ENCODE results near the gene FGFR3. TPM values are rescaled to one million over a fixed set of nuclear protein-coding genes. Genes with fewer than 3 reads are reported as not detected.

The FGFR3 gene
- polyA plus RNA-seq, 1 of the 3 experiments (the other 2 are of a cell fraction), result 1.1 TPM

DNA sequence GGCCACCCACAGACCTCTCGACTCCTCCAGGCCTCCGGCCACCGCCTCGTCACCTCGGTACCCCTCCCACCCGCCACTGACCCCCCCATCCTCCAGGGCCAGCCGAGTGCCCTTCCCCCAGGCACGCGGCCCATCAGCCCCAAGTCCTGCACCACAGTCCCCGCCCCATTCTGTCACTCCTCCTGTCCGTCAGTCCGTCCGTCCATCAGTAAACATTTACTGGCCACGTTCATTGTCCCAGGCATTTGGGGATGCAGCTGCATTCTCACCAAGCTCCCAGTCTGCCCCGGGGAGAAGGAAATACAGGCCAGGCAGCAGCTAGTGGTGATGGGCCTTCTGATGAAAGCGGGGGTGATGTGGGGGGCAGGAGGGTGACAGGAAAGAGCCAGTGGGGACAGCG is 35.3 kb upstream of the FGFR3 start:
- no peak overlapping the region for H2AFZ ChIP-seq (ENCODE audit: low read depth)
- H3K27me3 ChIP-seq (ENCODE audit: insufficient read depth), result no peaks in the 10 kb centered on the region
- no peak for TF ChIP-seq FOSL2 (IDR thresholded peaks at IDR 0.05; ENCODE audit: borderline replicate concordance, low read depth)
- no peak for TF ChIP-seq SIN3A (IDR thresholded peaks at IDR 0.05; ENCODE audit: borderline replicate concordance, low read depth, low read length)
- no peak for TF ChIP-seq NRF1 (IDR thresholded peaks at IDR 0.05; ENCODE audit: low read depth, low read length)
- TF ChIP-seq, protein P1, sequence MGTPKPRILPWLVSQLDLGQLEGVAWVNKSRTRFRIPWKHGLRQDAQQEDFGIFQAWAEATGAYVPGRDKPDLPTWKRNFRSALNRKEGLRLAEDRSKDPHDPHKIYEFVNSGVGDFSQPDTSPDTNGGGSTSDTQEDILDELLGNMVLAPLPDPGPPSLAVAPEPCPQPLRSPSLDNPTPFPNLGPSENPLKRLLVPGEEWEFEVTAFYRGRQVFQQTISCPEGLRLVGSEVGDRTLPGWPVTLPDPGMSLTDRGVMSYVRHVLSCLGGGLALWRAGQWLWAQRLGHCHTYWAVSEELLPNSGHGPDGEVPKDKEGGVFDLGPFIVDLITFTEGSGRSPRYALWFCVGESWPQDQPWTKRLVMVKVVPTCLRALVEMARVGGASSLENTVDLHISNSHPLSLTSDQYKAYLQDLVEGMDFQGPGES (IDR thresholded peaks at IDR 0.05; ENCODE audit: low read depth, low read length), result no peak
- CTCF ChIA-PET, result interaction anchor here (0.8 to 12.0 kb wide), 5 partner anchors 10 to 141 kb away, joined by 3 to 88 read pairs (median 4); no protein-coding TSS in a partner anchor
- H3K4me3 ChIP-seq (ENCODE audit: low read depth in 2 of 2, low read length in 1 of 2), result no peak overlapping the region
- H4K20me1 ChIP-seq (ENCODE audit: insufficient read depth), result no peaks in the 10 kb centered on the region
- H3K4me2 ChIP-seq, result no peak overlapping the region
- H3K9me2 ChIP-seq, result no peaks in the 10 kb centered on the region
- POLR2A ChIA-PET, result no interaction called here
- H3K4me1 ChIP-seq (ENCODE audit: control insufficient read depth in 1 of 2, insufficient read depth in 2 of 2, low read depth in 1 of 2, low read length in 1 of 2), result peaks cover 0 to 30% of the 10 kb centered on the region in 2 experiments; a peak in 1 of 4 replicates
- WGBS (ENCODE audit: low lambda C conversion rate), result 73% methylated on average over 17 of the region's 17 CpGs
- H3F3A ChIP-seq (replicated peaks; ENCODE audit: insufficient read depth), result no peaks in the 10 kb centered on the region
- no peak overlapping the region for H3K9ac ChIP-seq
- H3K27ac ChIP-seq (ENCODE audit: low read depth in 2 of 2, low read length in 1 of 2), result no peak overlapping the region
- H3K36me3 ChIP-seq (replicated peaks in 1 of 2; ENCODE audit: control insufficient read depth in 1 of 2, insufficient read depth in 2 of 2, low read length in 1 of 2), result no peaks in the 10 kb centered on the region
- DNase-seq, result no peak
- no peaks in the 10 kb centered on the region for H3K9me3 ChIP-seq
- H3K79me2 ChIP-seq (ENCODE audit: insufficient read depth), result no peaks in the 10 kb centered on the region

DNA sequence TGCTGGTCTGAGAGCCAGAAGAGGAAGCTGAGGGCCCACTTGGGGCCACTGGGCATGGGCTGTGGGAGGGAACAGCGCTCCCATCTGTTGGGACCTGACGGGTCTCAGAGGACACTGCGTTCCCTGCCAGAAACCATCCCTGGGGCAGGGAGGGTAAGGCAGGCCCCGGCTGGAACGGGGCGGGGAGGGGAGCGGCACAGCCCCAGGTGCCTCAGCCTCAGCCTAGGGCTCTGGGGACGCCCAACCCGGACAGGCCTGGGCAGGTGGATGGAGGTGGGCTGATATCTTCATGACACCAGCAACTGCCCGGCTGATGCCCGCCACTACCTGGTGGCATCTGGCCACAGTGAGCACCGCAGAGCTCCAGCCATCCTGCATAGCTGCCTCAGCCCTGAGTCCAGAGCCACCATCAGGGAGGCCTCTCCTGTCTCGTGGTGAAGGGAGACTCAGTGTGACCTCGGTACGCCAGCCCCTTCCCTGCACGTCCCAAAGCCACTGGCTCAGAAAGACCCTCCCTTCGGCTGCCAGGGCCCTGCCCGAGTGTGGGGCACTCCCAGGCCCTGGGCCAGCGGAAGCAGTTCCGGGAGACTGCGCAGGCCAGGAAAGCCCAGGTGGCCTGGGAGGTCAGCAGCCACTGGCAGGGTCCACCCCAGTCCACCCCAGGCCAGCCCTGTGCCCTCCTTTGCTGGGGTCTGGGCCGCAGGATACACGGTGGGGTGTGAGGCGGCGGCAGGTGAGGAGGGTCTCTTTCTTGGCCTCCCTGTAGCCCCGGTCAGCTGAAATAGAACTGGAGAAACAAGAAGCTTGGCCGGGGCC is 34.6 kb upstream of the FGFR3 start:
- Histone ChIP-seq H3K27me3 (ENCODE audit: insufficient read depth) (no peaks in the 10 kb centered on the region), H3K9ac (no peak overlapping the region), H3K4me2 (no peak overlapping the region), H3K4me1 (ENCODE audit: control insufficient read depth in 1 of 2, insufficient read depth in 2 of 2, low read depth in 1 of 2, low read length in 1 of 2) (peaks cover 0 to 29% of the 10 kb centered on the region in 2 experiments; a peak in 1 of 4 replicates), H3F3A (replicated peaks; ENCODE audit: insufficient read depth) (no peaks in the 10 kb centered on the region), H3K36me3 (replicated peaks in 1 of 2; ENCODE audit: control insufficient read depth in 1 of 2, insufficient read depth in 2 of 2, low read length in 1 of 2) (no peaks in the 10 kb centered on the region), H2AFZ (ENCODE audit: low read depth) (no peak overlapping the region), H3K9me2 (no peaks in the 10 kb centered on the region), H3K9me3 (no peaks in the 10 kb centered on the region), H3K27ac (ENCODE audit: low read depth in 2 of 2, low read length in 1 of 2) (no peak overlapping the region), H4K20me1 (ENCODE audit: insufficient read depth) (no peaks in the 10 kb centered on the region), H3K4me3 (ENCODE audit: low read depth in 2 of 2, low read length in 1 of 2) (no peak overlapping the region), H3K79me2 (ENCODE audit: insufficient read depth) (no peaks in the 10 kb centered on the region)
- DNase-seq, result no peak
- WGBS (ENCODE audit: low lambda C conversion rate), result 74% methylated on average over 3 of the region's 27 CpGs
- CTCF ChIA-PET, result interaction anchor here (1.0 to 12.0 kb wide), 4 partner anchors 11 to 140 kb away, joined by 3 to 88 read pairs (median 8); no protein-coding TSS in a partner anchor
- POLR2A ChIA-PET, result interaction anchor here (0.6 kb wide), 1 partner anchor 16 kb away, joined by 5 read pairs; no protein-coding TSS in a partner anchor
- TF ChIP-seq RXRA (IDR thresholded peaks at IDR 0.05; ENCODE audit: borderline replicate concordance, low read depth) (no peak), YY1 (IDR thresholded peaks at IDR 0.05; ENCODE audit: low read depth) (no peak), NRF1 (IDR thresholded peaks at IDR 0.05; ENCODE audit: low read depth, low read length) (no peak), JUND (IDR thresholded peaks at IDR 0.05) (no peak), TEAD4 (IDR thresholded peaks at IDR 0.05; ENCODE audit: borderline replicate concordance, insufficient read depth) (no peak), SMC3 (IDR thresholded peaks at IDR 0.05; ENCODE audit: low read depth, low read length) (no peak), GATA2 (CRISPR knock-in tag; IDR thresholded peaks at IDR 0.05) (no peak), TAF1 (IDR thresholded peaks at IDR 0.05; ENCODE audit: borderline replicate concordance, low read depth, low read length) (no peak), GABPA (IDR thresholded peaks at IDR 0.05; ENCODE audit: low read depth) (no peak), EZH2phosphoT487 (IDR thresholded peaks at IDR 0.05; ENCODE audit: borderline replicate concordance, low read depth) (no peak), CHD2 (IDR thresholded peaks at IDR 0.05; ENCODE audit: low read length, partially characterized antibody) (no peak), RAD21 (IDR thresholded peaks at IDR 0.05; ENCODE audit: low read length) (no peak)
- TF ChIP-seq, protein P2, sequence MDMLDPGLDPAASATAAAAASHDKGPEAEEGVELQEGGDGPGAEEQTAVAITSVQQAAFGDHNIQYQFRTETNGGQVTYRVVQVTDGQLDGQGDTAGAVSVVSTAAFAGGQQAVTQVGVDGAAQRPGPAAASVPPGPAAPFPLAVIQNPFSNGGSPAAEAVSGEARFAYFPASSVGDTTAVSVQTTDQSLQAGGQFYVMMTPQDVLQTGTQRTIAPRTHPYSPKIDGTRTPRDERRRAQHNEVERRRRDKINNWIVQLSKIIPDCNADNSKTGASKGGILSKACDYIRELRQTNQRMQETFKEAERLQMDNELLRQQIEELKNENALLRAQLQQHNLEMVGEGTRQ (IDR thresholded peaks at IDR 0.05; ENCODE audit: borderline replicate concordance, low read depth, low read length), result no peak
- TF ChIP-seq, protein P3, sequence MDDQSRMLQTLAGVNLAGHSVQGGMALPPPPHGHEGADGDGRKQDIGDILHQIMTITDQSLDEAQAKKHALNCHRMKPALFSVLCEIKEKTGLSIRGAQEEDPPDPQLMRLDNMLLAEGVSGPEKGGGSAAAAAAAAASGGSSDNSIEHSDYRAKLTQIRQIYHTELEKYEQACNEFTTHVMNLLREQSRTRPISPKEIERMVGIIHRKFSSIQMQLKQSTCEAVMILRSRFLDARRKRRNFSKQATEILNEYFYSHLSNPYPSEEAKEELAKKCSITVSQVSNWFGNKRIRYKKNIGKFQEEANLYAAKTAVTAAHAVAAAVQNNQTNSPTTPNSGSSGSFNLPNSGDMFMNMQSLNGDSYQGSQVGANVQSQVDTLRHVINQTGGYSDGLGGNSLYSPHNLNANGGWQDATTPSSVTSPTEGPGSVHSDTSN (IDR thresholded peaks at IDR 0.05), result no peak
- TF ChIP-seq, protein P4, sequence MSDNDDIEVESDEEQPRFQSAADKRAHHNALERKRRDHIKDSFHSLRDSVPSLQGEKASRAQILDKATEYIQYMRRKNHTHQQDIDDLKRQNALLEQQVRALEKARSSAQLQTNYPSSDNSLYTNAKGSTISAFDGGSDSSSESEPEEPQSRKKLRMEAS (IDR thresholded peaks at IDR 0.05; ENCODE audit: low read depth), result no peak
- TF ChIP-seq, protein P5, sequence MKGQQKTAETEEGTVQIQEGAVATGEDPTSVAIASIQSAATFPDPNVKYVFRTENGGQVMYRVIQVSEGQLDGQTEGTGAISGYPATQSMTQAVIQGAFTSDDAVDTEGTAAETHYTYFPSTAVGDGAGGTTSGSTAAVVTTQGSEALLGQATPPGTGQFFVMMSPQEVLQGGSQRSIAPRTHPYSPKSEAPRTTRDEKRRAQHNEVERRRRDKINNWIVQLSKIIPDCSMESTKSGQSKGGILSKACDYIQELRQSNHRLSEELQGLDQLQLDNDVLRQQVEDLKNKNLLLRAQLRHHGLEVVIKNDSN (IDR thresholded peaks at IDR 0.05; ENCODE audit: borderline replicate concordance, low read depth), result no peak
- TF ChIP-seq, protein P6, sequence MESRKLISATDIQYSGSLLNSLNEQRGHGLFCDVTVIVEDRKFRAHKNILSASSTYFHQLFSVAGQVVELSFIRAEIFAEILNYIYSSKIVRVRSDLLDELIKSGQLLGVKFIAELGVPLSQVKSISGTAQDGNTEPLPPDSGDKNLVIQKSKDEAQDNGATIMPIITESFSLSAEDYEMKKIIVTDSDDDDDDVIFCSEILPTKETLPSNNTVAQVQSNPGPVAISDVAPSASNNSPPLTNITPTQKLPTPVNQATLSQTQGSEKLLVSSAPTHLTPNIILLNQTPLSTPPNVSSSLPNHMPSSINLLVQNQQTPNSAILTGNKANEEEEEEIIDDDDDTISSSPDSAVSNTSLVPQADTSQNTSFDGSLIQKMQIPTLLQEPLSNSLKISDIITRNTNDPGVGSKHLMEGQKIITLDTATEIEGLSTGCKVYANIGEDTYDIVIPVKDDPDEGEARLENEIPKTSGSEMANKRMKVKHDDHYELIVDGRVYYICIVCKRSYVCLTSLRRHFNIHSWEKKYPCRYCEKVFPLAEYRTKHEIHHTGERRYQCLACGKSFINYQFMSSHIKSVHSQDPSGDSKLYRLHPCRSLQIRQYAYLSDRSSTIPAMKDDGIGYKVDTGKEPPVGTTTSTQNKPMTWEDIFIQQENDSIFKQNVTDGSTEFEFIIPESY (IDR thresholded peaks at IDR 0.05; ENCODE audit: borderline replicate concordance, low read depth), result no peak

All from SK-N-SH (cell line).